ENCODE results near the gene SYNE1. TPM values are rescaled to one million over a fixed set of nuclear protein-coding genes. Genes with fewer than 3 reads are reported as not detected.
"Not testable (repeated sequence)": the region's sequence is repeated elsewhere in the genome, so short reads cannot be mapped to it uniquely, and the experiment has no call there.

The SYNE1 gene
- total RNA-seq, 1 donor from 2014 or later, result 233 TPM

DNA sequence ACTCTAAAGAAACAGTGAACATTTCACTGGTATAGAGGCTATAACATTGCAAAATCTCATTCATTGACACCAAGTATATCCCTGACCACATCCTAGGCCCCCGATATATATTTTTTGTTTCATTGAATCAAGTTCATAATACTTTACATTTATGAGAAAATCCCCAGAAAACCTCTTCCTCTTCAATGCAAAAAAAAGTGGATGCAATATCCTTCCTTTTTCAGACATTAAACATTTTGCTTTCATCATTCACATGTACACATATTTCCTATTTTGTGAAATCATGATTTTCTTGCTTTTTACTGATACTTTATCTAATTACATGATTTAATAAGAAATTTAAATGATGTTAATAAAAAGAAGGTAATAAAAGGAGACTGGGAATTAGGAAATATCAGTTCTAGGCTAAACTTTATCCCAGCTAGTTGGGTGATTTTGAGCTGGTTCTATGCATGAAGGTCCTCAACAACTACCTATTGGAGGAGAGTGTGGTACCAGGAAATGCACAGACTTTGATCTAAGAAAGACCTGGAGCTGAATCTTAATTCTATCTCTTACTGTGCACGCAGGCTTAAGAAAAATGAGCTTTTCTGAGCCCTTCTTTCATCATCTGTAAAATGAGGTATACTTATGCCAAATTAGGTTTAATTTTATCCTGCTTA, 4.9 kb downstream of the SYNE1 start:
- Histone ChIP-seq H3K27ac (no peak overlapping the region), H3K9me3 (no peaks in the 10 kb centered on the region), H3K36me3 (no peaks in the 10 kb centered on the region), H3K4me3 (no peak overlapping the region), H3K27me3 (no peaks in the 10 kb centered on the region), H3K4me1 (no peaks in the 10 kb centered on the region)
- DNase-seq (ENCODE audit: low spot score in 2 of 2), result no peak
- TF ChIP-seq CTCF (IDR thresholded peaks at IDR 0.05), result no peak
- intact Hi-C loops (cut with DNase I), result no loop called here

GRCh38 chr6:152631376-152631775, 5.8 kb downstream of the SYNE1 start:
- H3K9me3 ChIP-seq, result no peaks in the 10 kb centered on the region

GRCh38 chr6:152630832-152631231, 6.3 kb downstream of the SYNE1 start:
- no peaks in the 10 kb centered on the region for H3K9me3 ChIP-seq
- no peaks in the 10 kb centered on the region for H3K4me1 ChIP-seq
- intact Hi-C loops (cut with DNase I), result no loop called here
- DNase-seq (ENCODE audit: low spot score in 2 of 2), result no peak
- H3K36me3 ChIP-seq, result no peaks in the 10 kb centered on the region
- H3K27ac ChIP-seq, result no peak overlapping the region
- H3K4me3 ChIP-seq, result no peak overlapping the region
- no peak for TF ChIP-seq CTCF (IDR thresholded peaks at IDR 0.05)
- H3K27me3 ChIP-seq, result no peaks in the 10 kb centered on the region

More at GRCh38 chr6:152631376-152631775, 5.8 kb downstream of the SYNE1 start:
- Histone ChIP-seq H3K4me3 (no peak overlapping the region), H3K27ac (no peak overlapping the region), H3K27me3 (no peaks in the 10 kb centered on the region), H3K4me1 (no peaks in the 10 kb centered on the region), H3K36me3 (no peaks in the 10 kb centered on the region)
- TF ChIP-seq CTCF (IDR thresholded peaks at IDR 0.05), result no peak
- intact Hi-C loops (cut with DNase I), result no loop called here
- no peak for DNase-seq (ENCODE audit: low spot score in 2 of 2)

DNA sequence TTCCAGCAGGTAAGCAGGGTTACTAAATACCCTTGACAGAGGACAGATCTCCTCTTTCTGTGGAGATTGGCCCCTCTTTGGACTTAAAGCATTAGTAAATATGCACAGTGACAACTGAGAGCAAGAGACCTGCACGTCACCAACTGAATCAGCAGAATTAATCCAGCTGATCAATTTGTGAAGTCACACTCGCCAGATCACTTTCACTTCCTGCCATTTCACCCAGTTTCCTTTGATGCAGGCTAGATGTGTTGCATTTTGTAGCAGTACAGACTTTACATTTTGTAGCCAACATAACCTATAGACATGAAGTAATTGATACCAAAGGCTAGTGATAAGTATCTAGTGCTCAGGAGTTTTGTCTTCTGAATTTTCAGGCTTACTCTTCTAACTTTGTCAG, 11.9 kb downstream of the SYNE1 start:
- H3K4me1 ChIP-seq, result no peaks in the 10 kb centered on the region
- TF ChIP-seq CTCF (IDR thresholded peaks at IDR 0.05), result no peak
- intact Hi-C loops (cut with DNase I), result no loop called here
- no peaks in the 10 kb centered on the region for H3K36me3 ChIP-seq
- H3K27me3 ChIP-seq, result no peaks in the 10 kb centered on the region
- H3K4me3 ChIP-seq, result no peak overlapping the region
- no peak for DNase-seq (ENCODE audit: low spot score in 2 of 2)
- H3K9me3 ChIP-seq, result no peaks in the 10 kb centered on the region
- no peak overlapping the region for H3K27ac ChIP-seq

GRCh38 chr6:152614776-152615175, 22.4 kb downstream of the SYNE1 start:
- H3K36me3 ChIP-seq; DNase-seq (ENCODE audit: low spot score in 2 of 2); H3K4me1 ChIP-seq; H3K27me3 ChIP-seq; intact Hi-C loops (cut with DNase I); H3K4me3 ChIP-seq; H3K9me3 ChIP-seq; H3K27ac ChIP-seq: not testable (repeated sequence)

DNA sequence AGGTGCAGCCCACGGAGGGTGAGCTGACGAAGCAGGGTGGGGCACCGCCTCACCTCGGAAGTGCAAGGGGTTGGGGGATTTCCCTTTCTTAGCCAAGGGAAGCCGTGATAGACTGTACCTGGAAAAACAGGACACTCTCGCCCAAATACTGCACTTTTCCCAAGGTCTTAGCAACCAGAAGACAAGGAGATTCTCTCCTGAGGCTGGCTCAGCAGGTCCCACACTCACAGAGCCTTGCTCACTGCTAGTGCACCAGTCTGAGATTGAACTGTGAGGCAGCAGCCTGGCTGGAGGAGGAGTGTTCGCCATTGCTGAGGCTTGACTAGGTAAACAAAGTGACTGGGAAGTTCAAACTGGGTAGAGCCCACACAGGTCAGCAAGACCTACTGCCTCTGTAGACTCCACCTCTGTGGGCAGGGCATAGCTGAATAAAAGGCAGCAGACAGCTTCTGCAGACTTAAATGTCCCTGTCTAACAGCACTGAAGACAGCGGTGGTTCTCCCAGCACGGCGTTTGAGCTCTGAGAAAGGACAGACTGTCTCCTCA, 28.0 kb downstream of the SYNE1 start:
- DNase-seq (ENCODE audit: low spot score in 2 of 2), result no peak
- no peak for TF ChIP-seq CTCF (IDR thresholded peaks at IDR 0.05)

More for the DNA sequence above, 28.0 kb downstream of the SYNE1 start:
- no peak overlapping the region for H3K4me3 ChIP-seq
- H3K36me3 ChIP-seq, result no peaks in the 10 kb centered on the region
- no peaks in the 10 kb centered on the region for H3K27me3 ChIP-seq
- H3K9me3 ChIP-seq, result no peaks in the 10 kb centered on the region
- intact Hi-C loops (cut with DNase I), result no loop called here
- H3K27ac ChIP-seq, result no peak overlapping the region
- H3K4me1 ChIP-seq, result no peaks in the 10 kb centered on the region

All from ascending aorta (tissue), 2 donors.